HepG2 (cell line): Measurements from ENCODE around the gene SYTL2. TPM values are rescaled to one million over a fixed set of nuclear protein-coding genes. Genes with fewer than 3 reads are reported as not detected.

Experiments
- ATAC-seq: fragments of 200-7000 bp; cut with Tn5 transposase; 3 replicates; pipeline ENCODE4 v1.9.1; 2020; ENCODE audit warnings: mild to moderate bottlenecking, moderate library complexity
- BruUV-seq: library from RNA; stranded (reverse); fragments of 400-500 nt; replicated peaks from 2 replicates; lab custom pipeline; 2021; lab: Mats Ljungman, UMichigan
- CTCF ChIA-PET: fragments of 300-600 bp; formaldehyde crosslinking; extraction: SDS; loops from one replicate; lab custom pipeline; 2021; ENCODE audit warnings: low total read pairs, inconsistent platforms, low intra/inter-chr PET ratio; lab: Yijun Ruan, JAX
- POLR2A ChIA-PET: fragments of 350-600 bp; sonication (Branson Sonifier 250); formaldehyde crosslinking; loops from one replicate; lab custom pipeline; 2020; ENCODE audit warnings: antibody characterized with exemption, inconsistent platforms; lab: Yijun Ruan, JAX
- DNase-seq: peaks from one replicate; pipeline ENCODE4 v3.0.0-alpha.2; 2015; ENCODE audit warnings: low spot score
- FAIRE-seq: peaks from 3 replicates; lab custom pipeline; 2011; peaks lifted over from hg19 to GRCh38; lab: Jason Lieb, UNC
- H2AFZ ChIP-seq: one replicate; pipeline ENCODE4 v1.6.1; 2011; ENCODE audit warnings: low read length, inconsistent platforms
- H3K27ac ChIP-seq: fragments of 300-600 bp; 3 replicates; pipeline ENCODE4 v1.8.0; 2011; ENCODE audit warnings: mixed run types, mild to moderate bottlenecking, mixed read lengths, low read length, inconsistent platforms; ENCODE audit not compliant: insufficient read depth; ENCODE audit errors: extremely low read length
- H3K27me3 ChIP-seq, 2 experiments: fragments of 200-600 bp in 1 of 2; 2 replicates in 1 of 2; 3 replicates in 1 of 2; pipeline versions ENCODE4 v1.6.0 to v1.8.0; 2011; ENCODE audit warnings: low read length in 2 of 2, mild to moderate bottlenecking in 2 of 2, moderate library complexity in 2 of 2, inconsistent platforms in 1 of 2; ENCODE audit not compliant: insufficient read depth in 2 of 2, control insufficient read depth in 1 of 2
- H3K36me3 ChIP-seq, 2 experiments: fragments of 200-600 bp in 1 of 2; replicated peaks in 1 of 2; 2 replicates in 1 of 2; 3 replicates in 1 of 2; pipeline versions ENCODE4 v1.5.1 to v1.8.0; 2011; ENCODE audit warnings: low read length in 2 of 2, inconsistent platforms in 1 of 2; ENCODE audit not compliant: insufficient read depth in 2 of 2, control insufficient read depth in 1 of 2
- H3K4me1 ChIP-seq: 2 replicates; pipeline ENCODE4 v1.5.1; 2012; ENCODE audit warnings: low read length, inconsistent platforms; ENCODE audit not compliant: insufficient read depth
- H3K4me2 ChIP-seq: 2 replicates; pipeline ENCODE4 v1.6.0; 2011; ENCODE audit warnings: low read depth, low read length, inconsistent platforms
- H3K4me3 ChIP-seq, 3 experiments: fragments of 200-600 bp in 1 of 3; sonication (generic), shearing (Covaris generic) in 1 of 3; replicated peaks in 1 of 3; 2 replicates each; pipeline ENCODE4 v1.5.1; 2011 to 2016; ENCODE audit warnings: low read length in 3 of 3, inconsistent platforms in 2 of 3, low read depth in 2 of 3, mild to moderate bottlenecking in 2 of 3, control low read depth in 1 of 3, mixed read lengths in 1 of 3; ENCODE audit not compliant: insufficient read depth in 1 of 3
- H3K79me2 ChIP-seq: one replicate; pipeline ENCODE4 v1.6.1; 2011; ENCODE audit warnings: low read length, inconsistent platforms; ENCODE audit not compliant: insufficient read depth
- H3K9ac ChIP-seq: 2 replicates; pipeline ENCODE4 v1.6.0; 2011; ENCODE audit warnings: mild to moderate bottlenecking, low read depth, low read length, inconsistent platforms; ENCODE audit not compliant: insufficient read depth
- H3K9me3 ChIP-seq: 2 replicates; pipeline ENCODE4 v1.5.1; 2012; ENCODE audit warnings: mild to moderate bottlenecking, low read length
- H4K20me1 ChIP-seq: 2 replicates; pipeline ENCODE4 v1.6.0; 2011; ENCODE audit warnings: inconsistent platforms, mild to moderate bottlenecking, low read length, moderate library complexity; ENCODE audit not compliant: insufficient read depth
- ZNF709 ChIP-seq: sonication (generic); formaldehyde crosslinking; IDR thresholded peaks from 2 replicates; pipeline ENCODE4 v1.5.0; 2020; ENCODE audit warnings: mild to moderate bottlenecking, missing genetic modification reagents
- ZNF737 ChIP-seq: sonication (generic); formaldehyde crosslinking; IDR thresholded peaks from 2 replicates; pipeline ENCODE4 v1.5.0; 2020; ENCODE audit warnings: missing genetic modification reagents, mild to moderate bottlenecking, borderline replicate concordance
- WGBS: methylation state at CpG from one replicate; pipeline ENCODE4 v1.1.6; 2017; ENCODE audit warnings: low lambda C conversion rate; 5-methylcytosine and 5-hydroxymethylcytosine counted together
- in situ Hi-C: cut with HindIII; loops from 2 replicates; pipeline ENCODE4 v1.10.0; 2017; ENCODE audit warnings: low pct_unique_long_range_greater_than_20kb; ENCODE audit not compliant: extremely low pct_ligation_motif_present
- intact Hi-C: fragments of 100-400 bp; cut with micrococcal nuclease; formaldehyde crosslinking; loops from one replicate; pipeline ENCODE4 v1.10.0; 2022; ENCODE audit not compliant: unreplicated experiment
- polyA plus RNA-seq, 8 experiments: library from polyadenylated mRNA; depleted of rRNA in 3 of 8; stranded (reverse) in 7 of 8; unstranded in 1 of 8; fragments of >200 nt; fragmentation: Illumina TruSeq in 4 of 8; extraction: Trizol in 4 of 8; gene quantifications; 2 replicates each; pipeline versions ENCODE4 v1.2.1 to v1.2.3, GENCODE V29; 2011 to 2016; ENCODE audit warnings: low read depth in 4 of 8, missing spikeins in 1 of 8, mixed read lengths in 1 of 8; ENCODE audit not compliant: insufficient read depth in 1 of 8
- total RNA-seq, 5 experiments: library from RNA; depleted of rRNA; stranded (reverse); fragments of >200 nt; fragmentation: Illumina TruSeq; extraction: Trizol; gene quantifications; 2 replicates each; pipeline ENCODE4 v1.2.3, GENCODE V29; 2016; ENCODE audit warnings: low read depth in 1 of 5
- TF ChIP-seq, protein P1 (sequence below): sonication (generic); formaldehyde crosslinking; IDR thresholded peaks from 2 replicates; pipeline ENCODE4 v1.8.1; 2023; ENCODE audit warnings: mild to moderate bottlenecking, moderate library complexity, missing genetic modification reagents
- TF ChIP-seq, protein P2 (sequence below): sonication (generic); formaldehyde crosslinking; IDR thresholded peaks from 2 replicates; pipeline ENCODE4 v1.4.0; 2020; ENCODE audit warnings: missing genetic modification reagents
- TF ChIP-seq, protein P3 (sequence below): IDR thresholded peaks from 2 replicates; pipeline ENCODE4 v1.6.1; 2016; ENCODE audit warnings: low read depth, control low read depth

SYTL2 gene
- total and polyA plus RNA-seq, 2 of the 13 experiments (the other 11 are each of a cell fraction or from before 2014, with no cell fraction given): 0.77 to 0.90 TPM

DNA sequence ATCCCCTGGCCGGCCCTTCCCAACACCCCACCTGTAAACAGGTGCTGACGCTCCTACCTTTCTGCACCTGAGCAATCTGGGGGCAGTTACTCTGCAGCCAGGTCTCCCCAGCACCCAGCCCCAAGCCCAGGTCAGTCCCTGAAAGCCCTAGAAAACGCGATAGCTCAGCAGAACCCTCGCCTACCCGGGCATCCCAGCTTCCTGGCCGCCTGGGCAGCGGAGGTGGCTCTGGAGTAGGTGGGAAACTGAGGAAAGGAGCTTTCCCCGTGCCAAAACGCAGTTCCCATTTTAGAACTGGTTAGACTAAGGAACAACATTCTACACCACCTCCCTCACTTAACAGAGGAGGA lies 445 bp downstream of the SYTL2 start:
- FAIRE-seq (no peak), DNase-seq (no peak), ATAC-seq (peak; percentile 21)
- H2AFZ ChIP-seq: no peak overlapping the region
- ChIA-PET POLR2A (no interaction called here), CTCF (no interaction called here)
- H3K9me3 ChIP-seq: no peaks in the 10 kb centered on the region
- TF ChIP-seq, protein P1, sequence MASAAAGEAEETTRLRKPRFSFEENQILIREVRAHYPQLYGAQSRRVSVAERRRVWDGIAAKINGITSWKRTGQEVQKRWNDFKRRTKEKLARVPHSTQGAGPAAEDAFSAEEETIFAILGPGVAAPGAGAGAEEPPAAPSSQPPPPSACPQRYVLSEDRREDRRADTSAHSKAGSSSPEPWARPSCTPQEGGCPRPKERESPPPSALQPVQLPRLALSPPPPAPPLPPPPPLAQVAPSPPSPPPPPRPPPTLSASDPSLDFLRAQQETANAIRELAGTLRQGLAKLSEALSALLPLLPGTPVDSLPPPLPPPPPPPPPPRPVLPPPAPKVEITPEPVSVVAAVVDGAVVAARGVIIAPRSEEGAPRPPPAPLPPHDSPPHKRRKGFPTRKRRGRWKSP (CRISPR knock-in tag): 0 out of 2 replicates have a peak, but pooled peaks have one; percentile 22
- TF ChIP-seq, protein P2, sequence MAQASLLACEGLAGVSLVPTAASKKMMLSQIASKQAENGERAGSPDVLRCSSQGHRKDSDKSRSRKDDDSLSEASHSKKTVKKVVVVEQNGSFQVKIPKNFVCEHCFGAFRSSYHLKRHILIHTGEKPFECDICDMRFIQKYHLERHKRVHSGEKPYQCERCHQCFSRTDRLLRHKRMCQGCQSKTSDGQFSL (CRISPR knock-in tag): no peak
- no peak for TF ChIP-seq ZNF737
- 0 out of 2 replicates have a peak, but pooled peaks have one; percentile 52 for TF ChIP-seq ZNF709 (CRISPR knock-in tag)
- TF ChIP-seq, protein P3, sequence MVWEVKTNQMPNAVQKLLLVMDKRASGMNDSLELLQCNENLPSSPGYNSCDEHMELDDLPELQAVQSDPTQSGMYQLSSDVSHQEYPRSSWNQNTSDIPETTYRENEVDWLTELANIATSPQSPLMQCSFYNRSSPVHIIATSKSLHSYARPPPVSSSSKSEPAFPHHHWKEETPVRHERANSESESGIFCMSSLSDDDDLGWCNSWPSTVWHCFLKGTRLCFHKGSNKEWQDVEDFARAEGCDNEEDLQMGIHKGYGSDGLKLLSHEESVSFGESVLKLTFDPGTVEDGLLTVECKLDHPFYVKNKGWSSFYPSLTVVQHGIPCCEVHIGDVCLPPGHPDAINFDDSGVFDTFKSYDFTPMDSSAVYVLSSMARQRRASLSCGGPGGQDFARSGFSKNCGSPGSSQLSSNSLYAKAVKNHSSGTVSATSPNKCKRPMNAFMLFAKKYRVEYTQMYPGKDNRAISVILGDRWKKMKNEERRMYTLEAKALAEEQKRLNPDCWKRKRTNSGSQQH (CRISPR knock-in tag): no peak
- no peak overlapping the region for H3K9ac ChIP-seq
- no peaks in the 10 kb centered on the region for H3K79me2 ChIP-seq
- no peaks in the 10 kb centered on the region for H3K36me3 ChIP-seq
- intact Hi-C loops (no loop called here), in situ Hi-C loops (no loop called here)
- peaks cover 10% of the 10 kb centered on the region for H3K4me1 ChIP-seq
- H3K27me3 ChIP-seq: peaks cover 0 to 25% of the 10 kb centered on the region in 2 experiments; a peak in 2 of 5 replicates
- no TSS peak for BruUV-seq
- peak overlapping the region; percentile 85 for H3K4me2 ChIP-seq
- peak overlapping the region in 2 of 3 experiments; percentile 43 to 67; a peak in 2 of 6 replicates for H3K4me3 ChIP-seq
- no peaks in the 10 kb centered on the region for H4K20me1 ChIP-seq
- no peak overlapping the region for H3K27ac ChIP-seq
- 36% methylated on average over 7 of the region's 10 CpGs for WGBS
